Myometrial cell (primary cell): ENCODE data around the gene SNAP23. TPM values are rescaled to one million over a fixed set of nuclear protein-coding genes. Genes with fewer than 3 reads are reported as not detected.

Experiments
- total RNA-seq: library from RNA; depleted of rRNA; stranded (reverse); fragments of >200 nt; gene quantifications from 2 replicates; pipeline ENCODE4 v1.2.3, GENCODE V29; 2015

Gene SNAP23
- total RNA-seq = 58.0 and 68.3 TPM in 2 replicates

GRCh38 chr15:42495361-42496212 is at the start of gene SNAP23:
SNAP23 (plus strand) TSS chr15:42495634; CDS start chr15:42511847, 16,213 bp downstream.

GRCh38 chr15:42490671-42491538 is 4.5 kb upstream of the SNAP23 start, which contains the start of gene ZNF106:
ZNF106 (minus strand) TSS chr15:42491141; CDS start chr15:42472289, 18,852 bp downstream.

GRCh38 chr15:42548249-42549031 is 53.0 kb downstream of the SNAP23 start, which contains the start of the genes HAUS2 and LRRC57:
HAUS2 (plus strand) TSS chr15:42548838; CDS start chr15:42548873, 35 bp downstream.
LRRC57 (minus strand) TSS chr15:42548793; CDS start chr15:42548434, 359 bp downstream.

GRCh38 chr15:42575188-42576039 is 80.0 kb downstream of the SNAP23 start, which contains the start of gene STARD9:
STARD9 (plus strand) TSS chr15:42575606; CDS start chr15:42575716, 110 bp downstream.

Other genes with a start within 250 kb of the SNAP23 start
- 13.8 and 18.6 TPM in 2 replicates for gene GANC, start 222.4 kb upstream of the SNAP23 start, total RNA-seq
- 54.1 and 61.7 TPM in 2 replicates for gene TMEM87A, start 222.2 kb upstream of the SNAP23 start, total RNA-seq
- 0.35 and 2.9 TPM in 2 replicates for gene CAPN3, start 136.1 kb upstream of the SNAP23 start, total RNA-seq
- gene ZNF106, start 4.5 kb upstream of the SNAP23 start, total RNA-seq = 28.0 and 35.8 TPM in 2 replicates
- 11.2 and 11.3 TPM in 2 replicates for gene LRRC57, start 53.2 kb downstream of the SNAP23 start, total RNA-seq
- 38.3 and 119 TPM in 2 replicates for gene HAUS2, start 53.2 kb downstream of the SNAP23 start, total RNA-seq
- 1.2 and 1.9 TPM in 2 replicates for gene STARD9, start 80.0 kb downstream of the SNAP23 start, total RNA-seq
- gene CDAN1, start 241.5 kb downstream of the SNAP23 start, total RNA-seq = 6.7 and 8.9 TPM in 2 replicates